Testis (tissue), 2 donors: ENCODE data around the gene FIGN.

Source experiments
- CTCF ChIP-seq, 3 experiments: fragments of 450-650 bp in 2 of 3; fragments of 200-600 bp in 1 of 3; sonication (generic) in 1 of 3; IDR thresholded peaks; one replicate each; pipeline ENCODE4 v1.5.1; 2016 to 2019; ENCODE audit warnings: antibody characterized with exemption in 3 of 3, mild to moderate bottlenecking in 2 of 3, moderate library complexity in 1 of 3
- POLR2A ChIP-seq: fragments of 450-650 bp; IDR thresholded peaks from one replicate; pipeline ENCODE4 v1.6.1; 2017; ENCODE audit warnings: antibody characterized with exemption, mild to moderate bottlenecking, moderate library complexity

DNA sequence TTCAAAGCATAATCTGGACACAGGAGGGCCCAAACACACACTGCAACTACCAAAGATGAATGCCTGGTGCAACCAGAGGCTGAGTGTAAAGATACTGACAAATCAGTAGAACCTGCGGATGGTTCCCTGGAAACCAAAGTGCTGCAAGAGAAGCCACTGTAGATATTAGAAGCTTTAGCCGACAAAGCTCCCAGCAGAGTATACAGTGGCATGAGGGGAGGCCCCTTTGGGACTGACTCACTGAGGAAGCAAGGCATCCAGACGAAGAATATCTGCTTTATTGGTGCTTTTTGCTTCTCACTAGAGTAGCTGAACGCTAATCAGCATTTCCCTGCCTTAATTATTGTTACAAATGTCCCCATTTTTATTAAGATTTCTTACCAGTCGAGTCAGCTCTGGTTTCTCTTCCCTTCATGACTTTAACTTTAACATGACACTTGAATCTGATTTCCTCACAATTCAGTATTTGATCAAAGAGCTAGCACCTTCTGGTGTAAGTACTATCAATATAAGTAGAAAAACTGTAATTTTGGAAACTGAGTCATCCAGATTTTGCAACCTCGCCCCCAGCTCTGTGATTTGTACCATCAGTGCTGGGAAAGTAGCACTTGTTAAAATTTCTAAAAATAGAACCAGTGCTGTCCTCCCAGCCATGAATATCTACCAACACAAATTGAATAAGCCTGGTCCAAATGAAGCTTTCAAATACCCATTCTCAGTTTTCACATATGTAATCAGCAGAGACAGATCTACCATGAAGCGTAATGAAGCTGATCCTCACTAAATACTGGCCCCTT, 34.2 kb downstream of the FIGN start:
- no peak for TF ChIP-seq CTCF (IDR thresholded peaks at IDR 0.05)
- TF ChIP-seq POLR2A: no peak
